HG03565 (cell line): ENCODE measurements around the gene THSD7B.
"Not testable (repeated sequence)": the region's sequence is repeated elsewhere in the genome, so short reads cannot be mapped to it uniquely, and the experiment has no call there.

Experiments
- ATAC-seq: cut with Tn5 transposase; IDR thresholded peaks from one replicate; pipeline ENCODE4 v1.9.1; 2021; ENCODE audit warnings: mild to moderate bottlenecking, moderate library complexity; ENCODE audit not compliant: unreplicated experiment

The THSD7B gene, protein sequence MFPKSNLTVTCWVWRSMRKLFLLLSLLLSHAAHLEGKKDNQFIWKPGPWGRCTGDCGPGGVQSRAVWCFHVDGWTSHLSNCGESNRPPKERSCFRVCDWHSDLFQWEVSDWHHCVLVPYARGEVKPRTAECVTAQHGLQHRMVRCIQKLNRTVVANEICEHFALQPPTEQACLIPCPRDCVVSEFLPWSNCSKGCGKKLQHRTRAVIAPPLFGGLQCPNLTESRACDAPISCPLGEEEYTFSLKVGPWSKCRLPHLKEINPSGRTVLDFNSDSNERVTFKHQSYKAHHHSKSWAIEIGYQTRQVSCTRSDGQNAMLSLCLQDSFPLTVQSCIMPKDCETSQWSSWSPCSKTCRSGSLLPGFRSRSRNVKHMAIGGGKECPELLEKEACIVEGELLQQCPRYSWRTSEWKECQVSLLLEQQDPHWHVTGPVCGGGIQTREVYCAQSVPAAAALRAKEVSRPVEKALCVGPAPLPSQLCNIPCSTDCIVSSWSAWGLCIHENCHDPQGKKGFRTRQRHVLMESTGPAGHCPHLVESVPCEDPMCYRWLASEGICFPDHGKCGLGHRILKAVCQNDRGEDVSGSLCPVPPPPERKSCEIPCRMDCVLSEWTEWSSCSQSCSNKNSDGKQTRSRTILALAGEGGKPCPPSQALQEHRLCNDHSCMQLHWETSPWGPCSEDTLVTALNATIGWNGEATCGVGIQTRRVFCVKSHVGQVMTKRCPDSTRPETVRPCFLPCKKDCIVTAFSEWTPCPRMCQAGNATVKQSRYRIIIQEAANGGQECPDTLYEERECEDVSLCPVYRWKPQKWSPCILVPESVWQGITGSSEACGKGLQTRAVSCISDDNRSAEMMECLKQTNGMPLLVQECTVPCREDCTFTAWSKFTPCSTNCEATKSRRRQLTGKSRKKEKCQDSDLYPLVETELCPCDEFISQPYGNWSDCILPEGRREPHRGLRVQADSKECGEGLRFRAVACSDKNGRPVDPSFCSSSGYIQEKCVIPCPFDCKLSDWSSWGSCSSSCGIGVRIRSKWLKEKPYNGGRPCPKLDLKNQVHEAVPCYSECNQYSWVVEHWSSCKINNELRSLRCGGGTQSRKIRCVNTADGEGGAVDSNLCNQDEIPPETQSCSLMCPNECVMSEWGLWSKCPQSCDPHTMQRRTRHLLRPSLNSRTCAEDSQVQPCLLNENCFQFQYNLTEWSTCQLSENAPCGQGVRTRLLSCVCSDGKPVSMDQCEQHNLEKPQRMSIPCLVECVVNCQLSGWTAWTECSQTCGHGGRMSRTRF (N-terminal part only)

DNA sequence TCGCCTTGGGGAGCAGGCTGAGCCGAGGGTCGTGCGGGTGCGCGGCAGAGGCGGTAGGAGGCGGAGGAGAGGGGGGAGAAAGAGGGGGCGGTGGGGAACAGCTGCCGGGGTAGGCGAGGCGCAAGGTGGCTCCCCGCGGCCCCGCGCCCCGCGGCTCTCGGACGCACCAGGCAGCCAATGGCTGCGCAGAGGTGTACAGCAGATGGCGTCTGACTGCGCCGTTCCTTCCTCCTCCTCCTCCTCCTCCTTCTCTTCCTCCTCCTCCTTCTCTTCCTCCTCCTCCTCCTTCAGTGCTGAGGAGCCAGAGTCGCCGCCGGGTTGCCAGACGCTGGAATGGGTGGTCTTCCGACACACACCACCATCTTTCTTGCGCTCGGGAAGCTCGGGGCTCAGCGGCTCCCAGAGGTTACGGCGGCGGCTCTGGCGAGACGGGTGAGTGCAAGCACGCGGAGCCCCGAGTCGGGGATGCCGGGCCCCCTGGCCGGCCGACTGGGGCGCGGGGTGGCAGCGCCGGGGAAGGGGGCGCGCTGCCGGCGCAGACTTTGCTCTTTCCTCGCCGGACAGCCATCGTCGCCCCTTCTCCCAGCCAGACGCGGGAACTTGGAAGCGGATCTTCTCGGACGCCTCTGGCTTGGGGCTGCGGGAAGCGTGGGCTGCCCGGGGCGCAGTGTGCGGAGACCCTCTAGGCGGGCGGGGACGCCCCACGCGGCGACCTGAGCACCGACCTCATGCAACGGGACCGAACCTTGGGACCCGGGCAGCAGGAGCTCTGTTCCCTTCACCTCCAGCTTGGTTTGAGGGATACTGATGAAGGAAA, at the start of gene THSD7B:
Gene THSD7B (plus strand): TSS at position 290 of the 817 bp plus-strand sequence. CDS start 116,634 bp downstream, outside the sequence.
- no peak for ATAC-seq

GRCh38 chr2:136718273-136718672, 47.1 kb upstream of the THSD7B start:
- ATAC-seq = no peak

DNA sequence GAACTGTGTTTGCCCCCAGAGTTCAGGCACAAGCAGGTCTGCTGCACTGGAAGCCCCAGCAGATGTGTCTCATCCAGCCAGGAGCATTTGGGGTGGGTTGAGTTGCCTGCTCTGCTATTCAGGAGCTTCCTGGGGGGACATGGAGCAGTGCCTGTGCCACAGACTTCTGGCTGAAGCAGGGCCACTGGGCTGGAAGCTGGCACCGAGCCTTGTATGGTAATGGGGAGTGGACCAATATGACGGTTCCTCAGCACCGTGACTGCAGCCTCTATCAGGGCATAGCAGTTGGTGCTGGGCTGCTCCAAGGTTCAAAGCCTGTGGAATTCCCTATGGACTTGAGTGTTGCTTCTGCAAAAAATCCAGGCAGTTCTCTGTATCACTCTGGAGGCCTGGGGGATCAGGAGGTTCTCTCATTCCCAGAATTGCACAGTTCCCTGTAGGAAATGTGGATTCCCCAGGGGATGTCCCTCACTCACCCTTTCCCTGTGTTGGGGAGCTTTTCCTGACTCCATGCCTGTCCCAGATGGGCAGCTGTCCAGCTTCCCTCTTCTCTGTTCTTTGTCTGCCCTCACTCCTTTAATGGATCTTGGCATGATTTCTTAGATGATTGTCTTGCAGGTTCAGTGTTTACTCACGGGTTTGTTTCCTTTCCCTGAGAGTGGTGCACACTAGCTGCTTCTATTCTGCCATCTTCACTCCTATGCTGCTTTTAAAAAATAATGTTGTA, 37.2 kb upstream of the THSD7B start:
- no peak for ATAC-seq

GRCh38 chr2:136736236-136736635, 29.1 kb upstream of the THSD7B start:
- ATAC-seq = no peak

DNA sequence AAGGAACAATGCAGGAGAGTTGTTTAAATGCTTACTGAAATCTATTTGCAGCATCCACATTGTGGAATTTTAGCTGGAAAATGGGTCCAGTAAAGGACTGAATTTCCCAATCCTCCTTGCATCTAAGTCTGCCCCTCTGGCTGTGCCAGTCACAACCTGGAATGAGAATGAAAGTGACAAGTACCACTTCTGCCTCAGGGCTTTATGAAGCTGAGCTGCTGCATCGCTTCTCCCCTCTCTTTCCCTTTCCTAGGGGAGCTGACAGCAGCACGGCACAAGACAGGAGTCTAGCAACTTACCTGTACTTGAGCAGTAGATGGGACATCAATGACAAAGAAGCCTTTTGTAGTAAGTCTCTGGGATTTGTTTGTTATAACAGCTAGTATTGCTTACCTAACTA, 27.3 kb upstream of the THSD7B start:
- no peak for ATAC-seq

GRCh38 chr2:136741471-136741870, 23.9 kb upstream of the THSD7B start:
- no peak for ATAC-seq

DNA sequence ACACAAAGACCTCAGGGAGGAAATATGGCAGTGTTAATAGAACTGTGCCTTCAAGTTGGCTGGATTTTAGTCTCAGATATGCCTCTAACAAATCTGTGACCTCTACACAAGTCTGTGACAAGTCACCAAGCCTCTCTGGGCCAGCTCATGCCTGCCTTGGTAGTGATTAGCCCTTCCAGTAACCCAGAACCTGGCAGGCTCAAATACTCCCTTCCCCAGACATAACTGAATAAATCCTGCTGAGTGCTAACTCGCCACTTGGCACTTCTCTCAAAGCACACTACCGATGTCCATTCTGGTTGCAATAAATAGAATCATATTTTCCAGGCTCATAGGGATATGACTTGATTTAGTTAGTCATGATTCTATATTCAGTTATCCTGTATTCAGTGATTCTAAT, 15.3 kb upstream of the THSD7B start:
- no peak for ATAC-seq

DNA sequence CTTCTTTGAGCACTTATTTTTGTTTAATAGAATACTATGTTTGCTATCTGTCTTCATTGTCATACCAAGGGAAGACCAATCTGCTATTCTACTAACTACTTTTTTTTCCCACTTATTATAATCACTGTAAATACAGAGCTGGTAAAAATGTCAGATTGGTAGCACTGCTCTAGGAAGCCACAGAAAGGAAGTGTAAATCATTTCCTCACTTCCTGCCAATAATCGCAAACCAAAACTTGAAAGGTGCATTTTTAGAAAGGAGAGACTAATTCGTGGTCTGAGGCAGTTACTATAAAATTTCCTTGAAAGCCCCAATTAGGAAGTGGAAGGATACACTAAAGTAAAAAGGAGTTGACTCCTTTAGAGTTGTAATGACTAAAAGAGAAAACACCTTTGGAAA, 13.9 kb upstream of the THSD7B start:
- ATAC-seq = no peak

- ATAC-seq = not testable (repeated sequence)
Observed at GRCh38 chr2:136758504-136758903, 6.8 kb upstream of the THSD7B start.

- no peak for ATAC-seq
Observed at GRCh38 chr2:136764452-136765255, 691 bp upstream of the THSD7B start.

DNA sequence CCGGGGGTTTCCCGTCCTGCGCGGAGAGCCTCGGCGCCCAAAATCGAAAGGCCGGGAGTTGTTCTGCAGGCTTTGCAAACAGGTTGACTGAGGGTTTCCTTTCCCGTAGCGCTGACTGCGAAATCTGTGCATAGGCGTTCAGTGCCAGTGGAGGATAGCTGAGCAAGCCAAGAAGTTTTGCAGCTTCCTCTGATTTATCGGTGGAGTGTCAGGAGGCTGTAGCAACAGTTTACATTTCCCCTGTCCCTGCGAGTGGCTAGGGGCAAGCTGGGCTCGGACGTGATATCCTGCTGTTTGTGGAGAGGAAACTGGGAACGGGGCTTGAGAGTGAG, 694 bp downstream of the THSD7B start:
- no peak for ATAC-seq

GRCh38 chr2:136767030-136767429, 1.7 kb downstream of the THSD7B start:
- ATAC-seq = no peak

- no peak for ATAC-seq
Observed at GRCh38 chr2:136769871-136770270, 4.5 kb downstream of the THSD7B start.

GRCh38 chr2:136770384-136770783, 5.0 kb downstream of the THSD7B start:
- no peak for ATAC-seq

DNA sequence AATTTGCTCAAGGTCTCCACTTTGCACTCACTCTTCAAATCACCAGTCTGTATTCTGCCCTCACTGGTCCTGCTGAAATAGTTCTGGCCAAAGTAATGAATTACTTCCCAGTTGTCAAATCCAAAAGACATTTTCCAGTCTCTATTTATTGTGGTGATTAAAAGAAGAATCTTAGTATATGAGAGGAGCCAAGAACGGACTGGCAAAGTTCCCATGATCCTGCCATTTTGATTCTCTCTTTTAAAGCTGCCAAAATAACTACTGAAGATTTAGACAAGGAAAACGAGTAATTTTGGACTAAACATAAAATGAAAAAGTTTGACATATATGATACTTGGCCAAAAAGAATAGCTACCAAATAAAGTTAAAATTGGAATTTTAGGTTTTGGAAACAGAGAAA, 12.0 kb downstream of the THSD7B start:
- no peak for ATAC-seq

GRCh38 chr2:136783856-136784255, 18.5 kb downstream of the THSD7B start:
- no peak for ATAC-seq

DNA sequence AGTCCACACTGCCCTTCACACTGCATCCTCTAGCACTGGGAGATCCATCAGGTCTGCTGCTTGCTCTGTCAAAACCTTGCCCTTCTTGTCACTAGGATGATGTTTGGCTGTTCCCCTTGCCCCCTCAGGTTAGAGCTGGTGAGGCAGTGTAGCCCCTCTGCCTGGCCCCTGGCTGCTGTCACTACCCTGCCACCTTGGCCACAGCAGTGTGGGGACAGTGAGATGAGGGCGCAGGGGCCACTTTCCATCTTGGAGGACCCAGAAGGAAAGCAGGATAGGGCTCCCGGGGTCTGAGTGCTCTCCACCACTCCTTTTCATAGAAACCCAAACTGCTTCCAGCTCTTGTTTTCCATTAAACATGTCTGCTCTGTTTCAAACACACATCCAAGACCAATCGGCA, 19.9 kb downstream of the THSD7B start:
- no peak for ATAC-seq

GRCh38 chr2:136787970-136788369, 22.6 kb downstream of the THSD7B start:
- no peak for ATAC-seq

DNA sequence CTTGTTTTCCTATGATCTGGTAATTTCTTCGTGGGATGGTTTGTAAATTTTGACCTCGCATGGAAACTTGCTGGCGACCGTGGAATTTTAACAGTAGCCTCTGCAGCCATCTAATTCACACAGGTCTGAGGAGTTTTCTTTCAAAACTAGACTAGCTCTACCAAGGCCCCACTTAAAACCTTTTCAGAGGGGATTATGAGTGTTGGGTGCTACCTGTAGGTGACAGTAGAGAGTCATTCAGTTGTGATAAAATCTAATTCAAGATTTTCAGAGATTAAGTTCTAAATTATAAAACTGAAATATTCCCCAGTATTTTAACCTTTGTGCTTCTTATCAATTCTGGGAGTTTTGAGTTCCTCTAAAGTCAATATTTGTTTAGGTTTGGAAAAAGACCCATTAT, 31.0 kb downstream of the THSD7B start:
- no peak for ATAC-seq
